ENCODE measurements around the gene LYG1. TPM values are rescaled to one million over a fixed set of nuclear protein-coding genes. Genes with fewer than 3 reads are reported as not detected.
A peak's percentile ranks its signal among the peaks of the same experiment; 100 is the strongest.
"Not testable (repeated sequence)": the region's sequence is repeated elsewhere in the genome, so short reads cannot be mapped to it uniquely, and the experiment has no call there.

LYG1 gene
- 1 to 10 TPM; 2.4 to 2.5 TPM for total RNA-seq

- H3K4me3 Mint-ChIP-seq; H3K27ac Mint-ChIP-seq; POLR2A ChIA-PET; ATAC-seq (ENCODE audit: low read depth); DNase-seq; H3K9me3 Mint-ChIP-seq; H3K27me3 Mint-ChIP-seq; H3K4me1 Mint-ChIP-seq: not testable (repeated sequence)
- peaks cover 16% of the 10 kb centered on the region for H3K36me3 Mint-ChIP-seq
Measured at GRCh38 chr2:99301097-99301496, at the start of gene LYG1. TSS of gene LYG1 (minus strand) at chr2:99301197. CDS start at chr2:99295670, 5,527 bp downstream.

GRCh38 chr2:99350194-99350593, 49.2 kb upstream of the LYG1 start:
- DNase-seq (no peak), ATAC-seq (ENCODE audit: low read depth) (no peak)
- no peak overlapping the region for H3K27ac Mint-ChIP-seq
- H3K4me3 Mint-ChIP-seq: no peak overlapping the region
- POLR2A ChIA-PET: no interaction called here
- H3K27me3 Mint-ChIP-seq: no peaks in the 10 kb centered on the region
- no peaks in the 10 kb centered on the region for H3K9me3 Mint-ChIP-seq
- peaks cover 9% of the 10 kb centered on the region for H3K36me3 Mint-ChIP-seq
- H3K4me1 Mint-ChIP-seq: peaks cover 31% of the 10 kb centered on the region

- H3K4me1 Mint-ChIP-seq: peaks cover 30% of the 10 kb centered on the region
- H3K36me3 Mint-ChIP-seq: peaks cover 5% of the 10 kb centered on the region
- DNase-seq (no peak), ATAC-seq (ENCODE audit: low read depth) (peak; percentile 14)
- no peaks in the 10 kb centered on the region for H3K9me3 Mint-ChIP-seq
- POLR2A ChIA-PET: no interaction called here
- no peak overlapping the region for H3K4me3 Mint-ChIP-seq
- no peaks in the 10 kb centered on the region for H3K27me3 Mint-ChIP-seq
- no peak overlapping the region for H3K27ac Mint-ChIP-seq
Measured at GRCh38 chr2:99348173-99348572, 47.2 kb upstream of the LYG1 start.

GRCh38 chr2:99346218-99346617, 45.2 kb upstream of the LYG1 start:
- no peak for DNase-seq
- no peak overlapping the region for H3K4me3 Mint-ChIP-seq
- H3K4me1 Mint-ChIP-seq: peaks cover 34% of the 10 kb centered on the region
- H3K27me3 Mint-ChIP-seq: no peaks in the 10 kb centered on the region
- H3K27ac Mint-ChIP-seq: no peak overlapping the region
- H3K9me3 Mint-ChIP-seq: no peaks in the 10 kb centered on the region
- POLR2A ChIA-PET: interaction anchor here (0.6 kb wide), 1 partner anchor 10 kb away, joined by 4 read pairs; the partner anchor contains the start of gene TXNDC9
- peaks cover 1% of the 10 kb centered on the region for H3K36me3 Mint-ChIP-seq
- no peak for ATAC-seq (ENCODE audit: low read depth)

GRCh38 chr2:99345446-99345845, 44.4 kb upstream of the LYG1 start:
- POLR2A ChIA-PET; H3K4me3 Mint-ChIP-seq; H3K27me3 Mint-ChIP-seq; ATAC-seq (ENCODE audit: low read depth); H3K27ac Mint-ChIP-seq; DNase-seq; H3K36me3 Mint-ChIP-seq; H3K9me3 Mint-ChIP-seq: not testable (repeated sequence)
- H3K4me1 Mint-ChIP-seq: peaks cover 33% of the 10 kb centered on the region

- no peaks in the 10 kb centered on the region for H3K9me3 Mint-ChIP-seq
- peaks cover 29% of the 10 kb centered on the region for H3K4me1 Mint-ChIP-seq
- no peak overlapping the region for H3K4me3 Mint-ChIP-seq
- H3K36me3 Mint-ChIP-seq: peaks cover 1% of the 10 kb centered on the region
- POLR2A ChIA-PET: no interaction called here
- no peak overlapping the region for H3K27ac Mint-ChIP-seq
- H3K27me3 Mint-ChIP-seq: no peaks in the 10 kb centered on the region
- ATAC-seq (ENCODE audit: low read depth) (no peak), DNase-seq (no peak)
Measured at GRCh38 chr2:99342536-99342935, 41.5 kb upstream of the LYG1 start.

- peaks cover 25% of the 10 kb centered on the region for H3K4me1 Mint-ChIP-seq
- H3K9me3 Mint-ChIP-seq: no peaks in the 10 kb centered on the region
- DNase-seq (no peak), ATAC-seq (ENCODE audit: low read depth) (no peak)
- no peaks in the 10 kb centered on the region for H3K27me3 Mint-ChIP-seq
- no peak overlapping the region for H3K27ac Mint-ChIP-seq
- peaks cover 1% of the 10 kb centered on the region for H3K36me3 Mint-ChIP-seq
- POLR2A ChIA-PET: no interaction called here
- no peak overlapping the region for H3K4me3 Mint-ChIP-seq
Measured at GRCh38 chr2:99340669-99341236, 39.8 kb upstream of the LYG1 start.

GRCh38 chr2:99338029-99338585, 37.1 kb upstream of the LYG1 start:
- no peaks in the 10 kb centered on the region for H3K9me3 Mint-ChIP-seq
- H3K27me3 Mint-ChIP-seq: no peaks in the 10 kb centered on the region
- peaks cover 2% of the 10 kb centered on the region for H3K36me3 Mint-ChIP-seq
- H3K4me1 Mint-ChIP-seq: peaks cover 34% of the 10 kb centered on the region
- H3K27ac Mint-ChIP-seq: no peak overlapping the region
- no peak overlapping the region for H3K4me3 Mint-ChIP-seq
- ATAC-seq (ENCODE audit: low read depth) (no peak), DNase-seq (no peak)
- POLR2A ChIA-PET: interaction anchor here (1.0 to 3.3 kb wide), 4 partner anchors 9 to 197 kb away, joined by 4 to 15 read pairs (median 10); partner anchors contain the start of genes C2orf15, MITD1, MRPL30 and REV1

GRCh38 chr2:99337113-99338028, 36.4 kb upstream of the LYG1 start, which contains the start of gene EIF5B:
TSS of gene EIF5B (plus strand) at chr2:99337389. CDS start at chr2:99337555, 166 bp downstream.
- Mint-ChIP-seq H3K4me1 (peaks cover 33% of the 10 kb centered on the region), H3K4me3 (no peak within 1 kb of the TSS), H3K27ac (no peak within 1 kb of the TSS), H3K27me3 (no peaks in the 10 kb centered on the region), H3K9me3 (no peaks in the 10 kb centered on the region), H3K36me3 (peaks cover 8% of the 10 kb centered on the region)
- ATAC-seq (ENCODE audit: low read depth) (peak; percentile 79), DNase-seq (peak; percentile 92)
- POLR2A ChIA-PET: interaction anchor here (0.8 to 3.3 kb wide), 9 partner anchors 10 to 196 kb away, joined by 3 to 15 read pairs (median 5); partner anchors contain the start of genes C2orf15, LIPT1, MITD1 and MRPL30

- DNase-seq (no peak), ATAC-seq (ENCODE audit: low read depth) (peak; percentile 8)
- Mint-ChIP-seq H3K4me1 (peaks cover 33% of the 10 kb centered on the region), H3K27me3 (no peaks in the 10 kb centered on the region), H3K27ac (no peak overlapping the region), H3K36me3 (peaks cover 14% of the 10 kb centered on the region), H3K4me3 (no peak overlapping the region), H3K9me3 (no peaks in the 10 kb centered on the region)
- POLR2A ChIA-PET: interaction anchor here (0.6 to 3.3 kb wide), 10 partner anchors 9 to 195 kb away, joined by 3 to 15 read pairs (median 4); partner anchors contain the start of genes C2orf15, LIPT1, MITD1 and MRPL30
Measured at GRCh38 chr2:99336804-99337112, 35.8 kb upstream of the LYG1 start.

- no peak within 1 kb of the TSS for H3K27ac Mint-ChIP-seq
- H3K36me3 Mint-ChIP-seq: peaks cover 16% of the 10 kb centered on the region
- POLR2A ChIA-PET: interaction anchor here (0.6 to 3.3 kb wide), 11 partner anchors 9 to 195 kb away, joined by 3 to 15 read pairs (median 5); partner anchors contain the start of genes C2orf15, LIPT1, MITD1 and MRPL30
- no peaks in the 10 kb centered on the region for H3K9me3 Mint-ChIP-seq
- H3K4me3 Mint-ChIP-seq: no peak within 1 kb of the TSS
- no peaks in the 10 kb centered on the region for H3K27me3 Mint-ChIP-seq
- DNase-seq (peak; percentile 95), ATAC-seq (ENCODE audit: low read depth) (peak; percentile 85)
- peaks cover 30% of the 10 kb centered on the region for H3K4me1 Mint-ChIP-seq
Measured at GRCh38 chr2:99335911-99336803, 35.2 kb upstream of the LYG1 start, which contains the start of gene TXNDC9. TSS of gene TXNDC9 (minus strand) at chr2:99336333. CDS start at chr2:99333210, 3,123 bp downstream.

GRCh38 chr2:99325384-99325783, 24.4 kb upstream of the LYG1 start:
- ATAC-seq (ENCODE audit: low read depth) (no peak), DNase-seq (no peak)
- Mint-ChIP-seq H3K27me3 (no peaks in the 10 kb centered on the region), H3K27ac (no peak overlapping the region), H3K36me3 (peaks cover 23% of the 10 kb centered on the region), H3K4me1 (peaks cover 2% of the 10 kb centered on the region), H3K4me3 (no peak overlapping the region), H3K9me3 (no peaks in the 10 kb centered on the region)
- POLR2A ChIA-PET: no interaction called here

GRCh38 chr2:99317873-99318200, 16.8 kb upstream of the LYG1 start:
- POLR2A ChIA-PET, H3K4me1 Mint-ChIP-seq: not testable (repeated sequence)

More at GRCh38 chr2:99317873-99318200, 16.8 kb upstream of the LYG1 start:
- not testable (repeated sequence) for ATAC-seq (ENCODE audit: low read depth); DNase-seq; H3K4me3 Mint-ChIP-seq; H3K27me3 Mint-ChIP-seq; H3K9me3 Mint-ChIP-seq; H3K27ac Mint-ChIP-seq
- H3K36me3 Mint-ChIP-seq: peaks cover 34% of the 10 kb centered on the region

Measured in activated naive CD8-positive, alpha-beta T cell treated with anti-CD3 and anti-CD28 coated beads, Interleukin-2, amount 10 ng/mL, durations not matched to agents 7 days and 5 days (primary cell).